SK-N-SH (cell line): ENCODE results near the gene C18orf32. TPM values are rescaled to one million over a fixed set of nuclear protein-coding genes. Genes with fewer than 3 reads are reported as not detected.

Source experiments
- CTCF ChIA-PET: fragments of 300-600, 350-600 bp; formaldehyde crosslinking; extraction: SDS; loops from one replicate; lab custom pipeline; 2021; lab: Yijun Ruan, JAX
- POLR2A ChIA-PET: fragments of 350-600 bp; sonication (Branson Sonifier 250); formaldehyde crosslinking; extraction: SDS; loops from one replicate; lab custom pipeline; 2020; ENCODE audit warnings: antibody characterized with exemption, inconsistent platforms; lab: Yijun Ruan, JAX
- DNase-seq: peaks from one replicate; pipeline ENCODE4 v3.0.0; 2012
- H2AFZ ChIP-seq: fragments of 200-600 bp; sonication (generic); 2 replicates; pipeline ENCODE4 v1.8.1; 2016; ENCODE audit warnings: antibody characterized with exemption, mild to moderate bottlenecking, low read depth
- H3F3A ChIP-seq: fragments of 200-600 bp; sonication (generic); replicated peaks from 2 replicates; pipeline ENCODE3; 2016; ENCODE audit warnings: antibody characterized with exemption, mild to moderate bottlenecking; ENCODE audit not compliant: insufficient read depth
- H3K27ac ChIP-seq, 2 experiments: fragments of 200-500 bp in 1 of 2; fragments of 200-600 bp in 1 of 2; sonication (Bioruptor generic) in 1 of 2; sonication (generic), shearing (Covaris generic) in 1 of 2; 2 replicates each; pipeline versions ENCODE4 v1.5.1 to v1.6.1; 2014 to 2016; ENCODE audit warnings: low read depth in 2 of 2, inconsistent platforms in 1 of 2, low read length in 1 of 2, mild to moderate bottlenecking in 1 of 2, mixed read lengths in 1 of 2
- H3K27me3 ChIP-seq: fragments of 200-600 bp; sonication (generic), shearing (Covaris generic); 2 replicates; pipeline ENCODE4 v1.6.1; 2016; ENCODE audit warnings: mixed run types; ENCODE audit not compliant: insufficient read depth
- H3K36me3 ChIP-seq, 2 experiments: fragments of 200-500 bp in 1 of 2; fragments of 200-600 bp in 1 of 2; sonication (Bioruptor generic) in 1 of 2; sonication (generic) in 1 of 2; replicated peaks in 1 of 2; 2 replicates each; pipeline versions ENCODE3 to v1.5.1; 2014 to 2016; ENCODE audit warnings: low read length in 1 of 2, mild to moderate bottlenecking in 1 of 2; ENCODE audit not compliant: insufficient read depth in 2 of 2, control insufficient read depth in 1 of 2
- H3K4me1 ChIP-seq, 2 experiments: fragments of 200-500 bp in 1 of 2; fragments of 200-600 bp in 1 of 2; sonication (Bioruptor generic) in 1 of 2; sonication (generic), shearing (Covaris generic) in 1 of 2; 2 replicates each; pipeline versions ENCODE4 v1.5.1 to v1.6.1; 2014 to 2016; ENCODE audit warnings: low read depth in 1 of 2, low read length in 1 of 2, mixed run types in 1 of 2; ENCODE audit not compliant: insufficient read depth in 2 of 2, control insufficient read depth in 1 of 2
- H3K4me2 ChIP-seq: fragments of 200-600 bp; sonication (generic), shearing (Covaris generic); 2 replicates; pipeline ENCODE4 v1.6.1; 2017; ENCODE audit warnings: mixed run types
- H3K4me3 ChIP-seq, 2 experiments: fragments of 200-500 bp in 1 of 2; fragments of 200-600 bp in 1 of 2; sonication (Bioruptor generic) in 1 of 2; sonication (generic), shearing (Covaris generic) in 1 of 2; 2 replicates each; pipeline versions ENCODE4 v1.5.1 to v1.8.1; 2014 to 2016; ENCODE audit warnings: low read depth in 2 of 2, inconsistent platforms in 1 of 2, low read length in 1 of 2, mild to moderate bottlenecking in 1 of 2, mixed read lengths in 1 of 2, moderate library complexity in 1 of 2
- H3K79me2 ChIP-seq: fragments of 200-600 bp; sonication (generic); 2 replicates; pipeline ENCODE4 v1.8.1; 2017; ENCODE audit warnings: mild to moderate bottlenecking; ENCODE audit not compliant: insufficient read depth
- H3K9ac ChIP-seq: fragments of 200-600 bp; sonication (generic); 2 replicates; pipeline ENCODE4 v1.6.1; 2017; ENCODE audit warnings: mixed run types
- H3K9me2 ChIP-seq: fragments of 200-600 bp; sonication (generic); 2 replicates; pipeline ENCODE4 v1.6.1; 2017; ENCODE audit warnings: mixed run types
- H3K9me3 ChIP-seq: fragments of 200-600 bp; sonication (generic); 2 replicates; pipeline ENCODE4 v1.6.1; 2017; ENCODE audit warnings: mixed run types, mild to moderate bottlenecking, moderate library complexity
- H4K20me1 ChIP-seq: fragments of 200-600 bp; sonication (generic); 2 replicates; pipeline ENCODE4 v1.6.1; 2017; ENCODE audit warnings: mild to moderate bottlenecking, mixed run types; ENCODE audit not compliant: insufficient read depth
- CHD2 ChIP-seq: fragments of 150-350 bp; IDR thresholded peaks from 2 replicates; pipeline ENCODE4 v1.6.1; 2018; ENCODE audit warnings: low read length; ENCODE audit not compliant: partially characterized antibody
- CTCF ChIP-seq: fragments of 200-600 bp; sonication (generic); IDR thresholded peaks from 2 replicates; pipeline ENCODE4 v1.6.1; 2017; ENCODE audit warnings: antibody characterized with exemption, mild to moderate bottlenecking, moderate library complexity
- FOXM1 ChIP-seq: IDR thresholded peaks from 2 replicates; pipeline ENCODE4 v1.4.0; 2012; ENCODE audit warnings: low read depth, mild to moderate bottlenecking
- GABPA ChIP-seq: IDR thresholded peaks from 2 replicates; pipeline ENCODE4 v1.4.0; 2012; ENCODE audit warnings: low read depth, mild to moderate bottlenecking
- IRF3 ChIP-seq: fragments of 150-350 bp; IDR thresholded peaks from 2 replicates; pipeline ENCODE4 v1.6.1; 2016; ENCODE audit warnings: mild to moderate bottlenecking, low read depth, low read length
- MAX ChIP-seq: IDR thresholded peaks from 2 replicates; pipeline ENCODE4 v1.4.0; 2012; ENCODE audit warnings: low read depth
- MEF2A ChIP-seq: IDR thresholded peaks from 2 replicates; pipeline ENCODE4 v1.4.0; 2012; ENCODE audit warnings: low read depth, borderline replicate concordance
- MXI1 ChIP-seq: IDR thresholded peaks from 2 replicates; pipeline ENCODE4 v1.6.1; 2012; ENCODE audit warnings: mild to moderate bottlenecking, low read depth, low read length, improper control_type of control experiment
- RAD21 ChIP-seq: IDR thresholded peaks from 2 replicates; pipeline ENCODE4 v1.6.1; 2012; ENCODE audit warnings: mild to moderate bottlenecking, low read length
- RCOR1 ChIP-seq: fragments of 150-350 bp; IDR thresholded peaks from 2 replicates; pipeline ENCODE4 v1.6.1; 2017; ENCODE audit warnings: antibody characterized with exemption, low read length
- RXRA ChIP-seq: IDR thresholded peaks from 2 replicates; pipeline ENCODE4 v1.4.0; 2012; ENCODE audit warnings: low read depth, mild to moderate bottlenecking, borderline replicate concordance
- TAF1 ChIP-seq: IDR thresholded peaks from 2 replicates; pipeline ENCODE4 v1.6.1; 2012; ENCODE audit warnings: low read depth, mild to moderate bottlenecking, low read length, moderate library complexity, borderline replicate concordance
- TEAD4 ChIP-seq: IDR thresholded peaks from 2 replicates; pipeline ENCODE4 v1.4.0; 2012; ENCODE audit warnings: mild to moderate bottlenecking, borderline replicate concordance; ENCODE audit not compliant: insufficient read depth
- WGBS: methylation state at CpG from one replicate; pipeline ENCODE4 v1.1.6; 2017; ENCODE audit warnings: low lambda C conversion rate; 5-methylcytosine and 5-hydroxymethylcytosine counted together
- polyA plus RNA-seq, 3 experiments: library from polyadenylated mRNA; depleted of rRNA; stranded (reverse); fragments of >200 nt; gene quantifications; 2 replicates each; pipeline ENCODE4 v1.2.3, GENCODE V29; 2012
- TF ChIP-seq, protein P1 (sequence below): IDR thresholded peaks from 2 replicates; pipeline ENCODE4; 2012
- TF ChIP-seq, protein P2 (sequence below): IDR thresholded peaks from 2 replicates; pipeline ENCODE4 v1.6.1; 2012; ENCODE audit warnings: mild to moderate bottlenecking, low read depth, low read length, moderate library complexity
- TF ChIP-seq, protein P3 (sequence below): IDR thresholded peaks from 2 replicates; pipeline ENCODE4 v1.4.0; 2012; ENCODE audit warnings: low read depth, borderline replicate concordance

The C18orf32 gene
- polyA plus RNA-seq, 1 of the 3 experiments (the other 2 are of a cell fraction): 29.4 TPM

DNA sequence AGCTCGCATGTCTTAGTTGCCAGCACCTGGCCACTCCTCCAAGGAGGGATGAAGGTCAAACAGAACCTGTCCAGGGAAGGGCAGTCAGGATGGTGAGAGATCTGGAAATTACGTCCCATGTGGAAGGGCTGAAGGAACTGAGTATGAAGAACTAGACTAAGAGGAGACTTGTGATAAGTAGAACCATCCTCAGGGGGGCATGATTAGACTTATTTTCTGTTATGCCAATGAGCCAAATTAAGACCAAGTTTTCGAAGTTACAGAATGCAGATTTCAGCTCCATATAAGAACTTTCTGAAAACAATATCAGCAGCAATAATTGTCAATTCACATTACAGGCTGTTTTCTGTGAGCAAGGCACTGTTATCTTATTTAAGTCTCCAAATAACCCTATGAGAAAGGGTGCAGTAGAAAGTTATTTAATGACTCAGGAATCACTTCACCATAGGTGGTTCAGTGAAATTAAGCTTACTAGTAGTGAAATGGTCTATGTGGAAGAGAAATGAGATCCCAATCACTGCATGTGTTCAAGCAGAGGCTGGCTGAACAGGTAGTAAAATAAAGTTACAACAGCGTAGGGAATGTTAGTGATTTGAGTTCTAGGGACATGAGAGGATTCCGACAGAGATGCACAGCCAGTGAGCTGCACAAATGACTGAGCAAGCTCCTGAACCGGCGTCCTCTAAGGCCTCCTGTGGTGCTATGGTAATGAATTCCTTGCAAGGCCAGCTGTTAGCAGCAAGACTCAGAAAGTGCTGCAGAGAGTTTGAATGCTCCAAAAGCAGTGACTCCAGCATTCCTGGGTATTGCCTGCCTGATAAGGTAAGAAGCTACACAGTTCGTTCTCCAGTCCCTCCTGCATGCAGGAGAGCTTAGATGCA lies 22.1 kb downstream of the C18orf32 start:
- Histone ChIP-seq H3K9me3 (no peaks in the 10 kb centered on the region), H4K20me1 (no peaks in the 10 kb centered on the region), H3K27me3 (no peaks in the 10 kb centered on the region), H2AFZ (no peak overlapping the region), H3K36me3 (no peaks in the 10 kb centered on the region), H3K9me2 (no peaks in the 10 kb centered on the region), H3K79me2 (peaks cover 5% of the 10 kb centered on the region), H3K9ac (no peak overlapping the region), H3K4me1 (peaks cover 0 to 5% of the 10 kb centered on the region in 2 experiments; a peak in 1 of 4 replicates), H3F3A (no peaks in the 10 kb centered on the region), H3K4me2 (no peak overlapping the region), H3K27ac (no peak overlapping the region), H3K4me3 (no peak overlapping the region)
- no peak for DNase-seq
- WGBS: 87% methylated on average over 8 of the region's 8 CpGs
- TF ChIP-seq CTCF (peak; percentile 31), FOXM1 (no peak), MXI1 (no peak), TEAD4 (no peak), MEF2A (no peak), TAF1 (no peak), RXRA (no peak), RCOR1 (no peak), RAD21 (peak; percentile 50), GABPA (no peak), MAX (no peak), CHD2 (no peak), IRF3 (no peak)
- TF ChIP-seq, protein P1, sequence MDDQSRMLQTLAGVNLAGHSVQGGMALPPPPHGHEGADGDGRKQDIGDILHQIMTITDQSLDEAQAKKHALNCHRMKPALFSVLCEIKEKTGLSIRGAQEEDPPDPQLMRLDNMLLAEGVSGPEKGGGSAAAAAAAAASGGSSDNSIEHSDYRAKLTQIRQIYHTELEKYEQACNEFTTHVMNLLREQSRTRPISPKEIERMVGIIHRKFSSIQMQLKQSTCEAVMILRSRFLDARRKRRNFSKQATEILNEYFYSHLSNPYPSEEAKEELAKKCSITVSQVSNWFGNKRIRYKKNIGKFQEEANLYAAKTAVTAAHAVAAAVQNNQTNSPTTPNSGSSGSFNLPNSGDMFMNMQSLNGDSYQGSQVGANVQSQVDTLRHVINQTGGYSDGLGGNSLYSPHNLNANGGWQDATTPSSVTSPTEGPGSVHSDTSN: no peak
- TF ChIP-seq, protein P2, sequence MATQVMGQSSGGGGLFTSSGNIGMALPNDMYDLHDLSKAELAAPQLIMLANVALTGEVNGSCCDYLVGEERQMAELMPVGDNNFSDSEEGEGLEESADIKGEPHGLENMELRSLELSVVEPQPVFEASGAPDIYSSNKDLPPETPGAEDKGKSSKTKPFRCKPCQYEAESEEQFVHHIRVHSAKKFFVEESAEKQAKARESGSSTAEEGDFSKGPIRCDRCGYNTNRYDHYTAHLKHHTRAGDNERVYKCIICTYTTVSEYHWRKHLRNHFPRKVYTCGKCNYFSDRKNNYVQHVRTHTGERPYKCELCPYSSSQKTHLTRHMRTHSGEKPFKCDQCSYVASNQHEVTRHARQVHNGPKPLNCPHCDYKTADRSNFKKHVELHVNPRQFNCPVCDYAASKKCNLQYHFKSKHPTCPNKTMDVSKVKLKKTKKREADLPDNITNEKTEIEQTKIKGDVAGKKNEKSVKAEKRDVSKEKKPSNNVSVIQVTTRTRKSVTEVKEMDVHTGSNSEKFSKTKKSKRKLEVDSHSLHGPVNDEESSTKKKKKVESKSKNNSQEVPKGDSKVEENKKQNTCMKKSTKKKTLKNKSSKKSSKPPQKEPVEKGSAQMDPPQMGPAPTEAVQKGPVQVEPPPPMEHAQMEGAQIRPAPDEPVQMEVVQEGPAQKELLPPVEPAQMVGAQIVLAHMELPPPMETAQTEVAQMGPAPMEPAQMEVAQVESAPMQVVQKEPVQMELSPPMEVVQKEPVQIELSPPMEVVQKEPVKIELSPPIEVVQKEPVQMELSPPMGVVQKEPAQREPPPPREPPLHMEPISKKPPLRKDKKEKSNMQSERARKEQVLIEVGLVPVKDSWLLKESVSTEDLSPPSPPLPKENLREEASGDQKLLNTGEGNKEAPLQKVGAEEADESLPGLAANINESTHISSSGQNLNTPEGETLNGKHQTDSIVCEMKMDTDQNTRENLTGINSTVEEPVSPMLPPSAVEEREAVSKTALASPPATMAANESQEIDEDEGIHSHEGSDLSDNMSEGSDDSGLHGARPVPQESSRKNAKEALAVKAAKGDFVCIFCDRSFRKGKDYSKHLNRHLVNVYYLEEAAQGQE: no peak
- TF ChIP-seq, protein P3, sequence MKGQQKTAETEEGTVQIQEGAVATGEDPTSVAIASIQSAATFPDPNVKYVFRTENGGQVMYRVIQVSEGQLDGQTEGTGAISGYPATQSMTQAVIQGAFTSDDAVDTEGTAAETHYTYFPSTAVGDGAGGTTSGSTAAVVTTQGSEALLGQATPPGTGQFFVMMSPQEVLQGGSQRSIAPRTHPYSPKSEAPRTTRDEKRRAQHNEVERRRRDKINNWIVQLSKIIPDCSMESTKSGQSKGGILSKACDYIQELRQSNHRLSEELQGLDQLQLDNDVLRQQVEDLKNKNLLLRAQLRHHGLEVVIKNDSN: no peak
- ChIA-PET POLR2A (interaction anchor here (1.4 kb wide), 1 partner anchor 11 kb away, joined by 5 read pairs; no protein-coding TSS in a partner anchor), CTCF (interaction anchor here (0.9 to 1.9 kb wide), 5 partner anchors 16 to 394 kb away, joined by 3 to 6 read pairs (median 4); no protein-coding TSS in a partner anchor)
